Testis (tissue), 3 donors: ENCODE measurements around the gene SOHLH2. TPM values are rescaled to one million over a fixed set of nuclear protein-coding genes. Genes with fewer than 3 reads are reported as not detected.

ENCODE experiments used
- DNase-seq: peaks from one replicate; pipeline ENCODE4 v3.0.0-alpha.2; 2019
- H3K27ac ChIP-seq, 2 donors: fragments of 200-600 bp; sonication (generic); one replicate each; pipeline ENCODE4 v1.5.1; 2019
- H3K27me3 ChIP-seq: fragments of 200-600 bp; sonication (generic); one replicate; pipeline ENCODE4 v1.5.1; 2019
- H3K36me3 ChIP-seq: fragments of 200-600 bp; sonication (generic); one replicate; pipeline ENCODE4 v1.5.1; 2017; ENCODE audit warnings: low read depth; ENCODE audit errors: missing control alignments
- H3K4me1 ChIP-seq: fragments of 200-600 bp; sonication (generic); one replicate; pipeline ENCODE4 v1.5.1; 2019
- H3K4me3 ChIP-seq, 2 donors: fragments of 200-600 bp; sonication (generic); one replicate each; pipeline ENCODE4 v1.5.1; 2017 to 2019
- H3K9me3 ChIP-seq: fragments of 200-600 bp; sonication (generic); one replicate; pipeline ENCODE4 v1.5.1; 2017
- POLR2A ChIP-seq: fragments of 450-650 bp; IDR thresholded peaks from one replicate; pipeline ENCODE4 v1.6.1; 2017; ENCODE audit warnings: antibody characterized with exemption, mild to moderate bottlenecking, moderate library complexity
- WGBS, 2 donors: methylation state at CpG; one replicate each; pipeline ENCODE4 v1.1.5; 2018; 5-methylcytosine and 5-hydroxymethylcytosine counted together
- intact Hi-C: fragments of 100-400 bp; cut with DNase I; formaldehyde crosslinking; loops from one replicate; pipeline ENCODE4 v1.15.1; 2023; ENCODE audit warnings: low total_unique reads
- polyA plus RNA-seq: library from polyadenylated mRNA; stranded (reverse); fragments of 350-450 nt; fragmentation: Illumina TruSeq; extraction: RNeasy Lipid Tissue Mini Kit (QIAGEN cat#74804); gene quantifications from one replicate; pipeline ENCODE4 v1.2.3, GENCODE V29; 2014; ENCODE audit warnings: low read depth, low replicate concordance; ENCODE audit not compliant: insufficient read depth
- total RNA-seq, 2 donors: library from RNA; depleted of rRNA; stranded (reverse); fragments of >200 nt; gene quantifications; one replicate each; pipeline ENCODE4 v1.2.3, GENCODE V29; 2016
- TF ChIP-seq, protein P1 (sequence below), 3 experiments: fragments of 450-650 bp in 2 of 3; fragments of 200-600 bp in 1 of 3; sonication (generic) in 1 of 3; IDR thresholded peaks; one replicate each; pipeline ENCODE4 v1.5.1; 2016 to 2019; ENCODE audit warnings: antibody characterized with exemption in 3 of 3, mild to moderate bottlenecking in 2 of 3, moderate library complexity in 1 of 3

The SOHLH2 gene
- total and polyA plus RNA-seq, 3 donors from 2014 or later = 10.8 to 43.6 (median 17.9) TPM

DNA sequence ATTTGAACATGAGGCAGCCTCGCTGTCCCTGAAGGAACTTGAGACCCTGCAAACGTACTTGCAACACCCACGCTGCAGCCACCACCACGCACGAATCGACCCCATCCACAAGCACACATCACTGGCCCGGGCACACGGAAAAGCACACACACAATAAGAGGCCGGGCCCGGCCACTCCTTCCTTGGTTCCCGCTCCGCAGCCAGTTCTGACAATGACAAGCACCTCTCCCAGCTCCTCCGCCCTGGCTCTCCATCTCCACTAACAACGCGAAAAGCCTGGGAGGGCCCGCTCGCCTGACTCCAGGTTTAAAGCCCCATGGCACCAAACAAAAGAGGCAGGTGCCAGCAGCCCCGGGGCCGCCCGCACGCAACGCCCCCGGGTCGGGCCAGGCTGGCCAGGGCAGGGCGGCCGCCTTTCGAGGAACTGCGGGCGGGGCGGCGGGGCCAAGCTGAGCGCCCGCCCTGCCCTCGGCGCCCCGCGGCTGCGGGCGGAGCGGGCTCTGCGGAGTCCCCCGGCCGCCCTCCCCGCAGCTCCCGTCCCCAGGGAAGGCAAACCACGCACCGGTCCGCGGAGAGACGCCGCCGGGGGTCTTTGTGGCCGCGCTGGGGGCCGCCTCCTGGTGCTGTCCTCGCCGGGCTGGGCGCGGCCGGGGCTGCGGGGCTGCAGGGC is 83.7 kb downstream of the SOHLH2 start:
- intact Hi-C loops = no loop called here

DNA sequence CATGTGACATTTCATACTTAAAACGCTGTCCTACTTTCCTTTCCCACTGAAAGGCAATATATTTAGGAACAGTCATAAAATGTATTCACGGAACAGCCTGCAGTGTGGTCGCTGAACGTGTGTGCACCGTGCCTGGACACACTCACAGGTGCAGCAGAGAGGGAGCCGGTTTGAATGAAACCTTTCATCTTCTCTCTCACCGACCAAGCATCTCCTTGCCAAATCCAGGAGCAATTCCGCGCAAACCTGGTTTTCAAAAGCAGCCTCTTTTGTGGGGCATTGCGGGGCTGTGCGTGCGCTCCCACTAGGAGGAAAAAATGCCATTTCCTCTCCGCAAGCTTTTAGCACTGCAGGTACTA is 84.2 kb downstream of the SOHLH2 start:
- H3K9me3 ChIP-seq = no peaks in the 10 kb centered on the region
- no peaks in the 10 kb centered on the region for H3K27me3 ChIP-seq
- H3K27ac ChIP-seq = no peak overlapping the region
- peak overlapping the region; percentile 53 to 55 for H3K4me3 ChIP-seq
- WGBS, 2 donors = 18 to 24% methylated on average over 9 to 13 of the region's 13 CpGs
- TF ChIP-seq, protein P1, sequence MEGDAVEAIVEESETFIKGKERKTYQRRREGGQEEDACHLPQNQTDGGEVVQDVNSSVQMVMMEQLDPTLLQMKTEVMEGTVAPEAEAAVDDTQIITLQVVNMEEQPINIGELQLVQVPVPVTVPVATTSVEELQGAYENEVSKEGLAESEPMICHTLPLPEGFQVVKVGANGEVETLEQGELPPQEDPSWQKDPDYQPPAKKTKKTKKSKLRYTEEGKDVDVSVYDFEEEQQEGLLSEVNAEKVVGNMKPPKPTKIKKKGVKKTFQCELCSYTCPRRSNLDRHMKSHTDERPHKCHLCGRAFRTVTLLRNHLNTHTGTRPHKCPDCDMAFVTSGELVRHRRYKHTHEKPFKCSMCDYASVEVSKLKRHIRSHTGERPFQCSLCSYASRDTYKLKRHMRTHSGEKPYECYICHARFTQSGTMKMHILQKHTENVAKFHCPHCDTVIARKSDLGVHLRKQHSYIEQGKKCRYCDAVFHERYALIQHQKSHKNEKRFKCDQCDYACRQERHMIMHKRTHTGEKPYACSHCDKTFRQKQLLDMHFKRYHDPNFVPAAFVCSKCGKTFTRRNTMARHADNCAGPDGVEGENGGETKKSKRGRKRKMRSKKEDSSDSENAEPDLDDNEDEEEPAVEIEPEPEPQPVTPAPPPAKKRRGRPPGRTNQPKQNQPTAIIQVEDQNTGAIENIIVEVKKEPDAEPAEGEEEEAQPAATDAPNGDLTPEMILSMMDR (IDR thresholded peaks at IDR 0.05) = no peak
- no peak for TF ChIP-seq POLR2A
- H3K36me3 ChIP-seq = no peaks in the 10 kb centered on the region
- no peak for DNase-seq
- H3K4me1 ChIP-seq = no peaks in the 10 kb centered on the region
- intact Hi-C loops = no loop called here

More for the DNA sequence above, 83.7 kb downstream of the SOHLH2 start:
- H3K9me3 ChIP-seq = no peaks in the 10 kb centered on the region
- 0% methylated on average over 2 to 40 of the region's 61 CpGs for WGBS, 2 donors
- H3K4me1 ChIP-seq = no peaks in the 10 kb centered on the region
- peak; percentile 41 for DNase-seq
- no peak for TF ChIP-seq POLR2A
- TF ChIP-seq, protein P1 (IDR thresholded peaks at IDR 0.05) = no peak
- H3K27me3 ChIP-seq = no peaks in the 10 kb centered on the region
- H3K36me3 ChIP-seq = no peaks in the 10 kb centered on the region
- H3K4me3 ChIP-seq = peak overlapping the region; percentile 53 to 55
- H3K27ac ChIP-seq = peak overlapping the region in 1 of 2 donors; percentile 46

DNA sequence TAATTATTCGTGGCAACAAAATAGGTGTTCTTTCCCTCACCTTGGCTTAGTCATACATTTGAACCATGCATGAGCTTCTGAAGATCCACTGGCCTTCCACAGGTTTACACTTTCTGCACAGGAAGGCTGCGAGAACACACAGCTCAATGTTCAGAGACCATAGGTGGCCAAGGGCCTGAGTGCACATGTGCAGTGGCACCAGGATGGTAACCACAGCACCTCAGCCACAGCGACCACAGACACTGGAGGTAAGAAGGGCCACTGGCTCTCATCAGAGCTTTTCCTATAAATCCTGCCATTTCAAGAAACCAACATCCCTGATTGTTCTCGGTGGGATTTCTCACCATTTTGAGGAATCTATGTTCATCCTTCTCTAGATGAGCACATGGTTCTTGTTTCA is 84.8 kb downstream of the SOHLH2 start:
- Histone ChIP-seq H3K9me3 (no peaks in the 10 kb centered on the region), H3K36me3 (no peaks in the 10 kb centered on the region), H3K4me1 (peaks cover under 1% of the 10 kb centered on the region), H3K27me3 (no peaks in the 10 kb centered on the region), H3K4me3 (no peak overlapping the region), H3K27ac (no peak overlapping the region)
- 88 to 91% methylated on average over 3 to 4 of the region's 4 CpGs for WGBS, 2 donors
- DNase-seq = no peak
- intact Hi-C loops = no loop called here
- TF ChIP-seq POLR2A = no peak
- TF ChIP-seq, protein P1 (IDR thresholded peaks at IDR 0.05) = no peak

DNA sequence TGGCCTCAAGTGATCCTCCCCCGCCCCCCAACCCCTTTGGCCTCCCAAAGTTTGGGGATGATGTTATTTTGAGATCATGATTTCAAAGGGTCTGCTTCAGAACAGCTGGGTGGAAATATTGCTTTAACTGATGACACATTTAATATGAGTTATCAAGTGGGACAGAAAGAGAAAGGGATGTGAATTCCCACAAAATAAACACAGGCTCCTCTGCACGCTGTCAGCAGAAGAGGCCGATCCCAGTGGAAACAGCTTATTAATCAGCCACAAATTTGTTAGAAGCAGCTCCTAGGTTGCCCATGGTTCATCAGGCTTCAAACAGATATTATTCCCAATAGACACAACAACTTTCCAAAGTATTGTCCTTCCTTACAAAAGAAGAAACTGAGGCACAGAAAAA is 87.9 kb downstream of the SOHLH2 start:
- 71 to 78% methylated on average over 3 of the region's 3 CpGs for WGBS, 2 donors
- intact Hi-C loops = no loop called here

More for the DNA sequence above, 87.9 kb downstream of the SOHLH2 start:
- Histone ChIP-seq H3K4me1 (peaks cover 9% of the 10 kb centered on the region), H3K4me3 (no peak overlapping the region), H3K36me3 (no peaks in the 10 kb centered on the region), H3K27me3 (no peaks in the 10 kb centered on the region), H3K27ac (no peak overlapping the region), H3K9me3 (no peaks in the 10 kb centered on the region)
- no peak for TF ChIP-seq POLR2A
- TF ChIP-seq, protein P1 (IDR thresholded peaks at IDR 0.05) = no peak
- DNase-seq = no peak
